ENCODE measurements around the gene SEMA6C.

Gene SEMA6C

DNA sequence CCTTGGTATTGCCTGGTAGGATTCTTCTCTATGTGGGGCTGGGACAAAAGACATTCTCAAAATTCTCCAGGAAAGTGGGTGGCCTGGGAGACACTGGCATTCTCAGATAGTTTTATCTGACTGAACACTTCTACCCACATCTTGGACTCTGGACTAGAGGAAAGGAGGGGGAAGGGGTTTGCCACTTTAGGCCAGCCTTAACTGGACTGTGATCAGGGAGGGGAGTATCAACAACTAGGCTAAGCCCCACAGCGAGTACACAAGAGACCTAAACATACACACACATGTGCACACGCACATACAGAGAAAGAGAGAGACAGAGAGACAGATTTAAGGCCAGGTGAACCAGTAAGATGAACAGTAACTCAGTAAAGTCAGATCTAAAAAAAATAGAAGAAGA, 1.2 kb upstream of the SEMA6C start:
- no peaks in the 10 kb centered on the region for H3K36me3 ChIP-seq (ENCODE audit: insufficient read depth, low read length)
- H3K4me3 ChIP-seq (ENCODE audit: low read depth in 1 of 2, low read length in 2 of 2) = peak overlapping the region in 1 of 2 experiments; percentile 86; a peak in 2 of 4 replicates
- DNase-seq (no peak), ATAC-seq (ENCODE audit: insufficient read depth, low read depth) (no peak)
- H3K4me2 ChIP-seq (ENCODE audit: insufficient read depth, low read length) = peak overlapping the region; percentile 87
- H3K27me3 ChIP-seq (ENCODE audit: insufficient read depth, low read length, poor library complexity) = no peaks in the 10 kb centered on the region
- TF ChIP-seq, protein P1, sequence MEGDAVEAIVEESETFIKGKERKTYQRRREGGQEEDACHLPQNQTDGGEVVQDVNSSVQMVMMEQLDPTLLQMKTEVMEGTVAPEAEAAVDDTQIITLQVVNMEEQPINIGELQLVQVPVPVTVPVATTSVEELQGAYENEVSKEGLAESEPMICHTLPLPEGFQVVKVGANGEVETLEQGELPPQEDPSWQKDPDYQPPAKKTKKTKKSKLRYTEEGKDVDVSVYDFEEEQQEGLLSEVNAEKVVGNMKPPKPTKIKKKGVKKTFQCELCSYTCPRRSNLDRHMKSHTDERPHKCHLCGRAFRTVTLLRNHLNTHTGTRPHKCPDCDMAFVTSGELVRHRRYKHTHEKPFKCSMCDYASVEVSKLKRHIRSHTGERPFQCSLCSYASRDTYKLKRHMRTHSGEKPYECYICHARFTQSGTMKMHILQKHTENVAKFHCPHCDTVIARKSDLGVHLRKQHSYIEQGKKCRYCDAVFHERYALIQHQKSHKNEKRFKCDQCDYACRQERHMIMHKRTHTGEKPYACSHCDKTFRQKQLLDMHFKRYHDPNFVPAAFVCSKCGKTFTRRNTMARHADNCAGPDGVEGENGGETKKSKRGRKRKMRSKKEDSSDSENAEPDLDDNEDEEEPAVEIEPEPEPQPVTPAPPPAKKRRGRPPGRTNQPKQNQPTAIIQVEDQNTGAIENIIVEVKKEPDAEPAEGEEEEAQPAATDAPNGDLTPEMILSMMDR (IDR thresholded peaks at IDR 0.05; ENCODE audit: borderline replicate concordance, extremely low read depth, low read length, poor library complexity, severe bottlenecking) = no peak
- peak overlapping the region; percentile 57 for H3K9ac ChIP-seq (ENCODE audit: low read depth, low read length)
- no peaks in the 10 kb centered on the region for H4K20me1 ChIP-seq (ENCODE audit: insufficient read depth, low read length)
- no peaks in the 10 kb centered on the region for H3K9me3 ChIP-seq (ENCODE audit: insufficient read depth, low read length, severe bottlenecking)
- H3K79me2 ChIP-seq (ENCODE audit: insufficient read depth, low read length) = no peaks in the 10 kb centered on the region; the same call in 1 of the 2 replicates
- H3K27ac ChIP-seq (ENCODE audit: low read length) = no peak overlapping the region
- peak overlapping the region; percentile 77; the same call in 1 of the 2 replicates for H2AFZ ChIP-seq (ENCODE audit: low read depth, low read length)
- H3K4me1 ChIP-seq (ENCODE audit: insufficient read depth, low read length) = peaks cover 20% of the 10 kb centered on the region

DNA sequence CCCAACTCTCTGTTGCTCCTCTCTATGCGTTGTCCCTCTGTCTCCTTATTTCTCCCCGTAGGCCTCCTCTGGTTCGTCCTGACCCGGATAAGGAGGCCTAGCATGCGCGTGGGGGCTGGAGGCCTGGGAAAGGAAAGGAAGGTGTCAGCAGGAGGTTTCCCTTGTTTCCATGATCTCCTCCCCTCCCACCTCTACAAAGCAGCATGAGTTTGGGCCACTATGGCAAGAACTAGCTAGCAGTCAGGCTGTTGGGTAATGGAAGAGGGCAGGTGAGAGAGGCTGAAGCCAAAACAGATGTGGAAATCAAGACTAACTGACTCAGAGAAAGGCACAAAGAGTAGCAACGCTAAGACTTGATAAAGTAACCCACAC, 687 bp upstream of the SEMA6C start:
- Histone ChIP-seq H3K9me3 (ENCODE audit: insufficient read depth, low read length, severe bottlenecking) (no peaks in the 10 kb centered on the region), H3K4me1 (ENCODE audit: insufficient read depth, low read length) (peaks cover 20% of the 10 kb centered on the region), H3K27me3 (ENCODE audit: insufficient read depth, low read length, poor library complexity) (no peaks in the 10 kb centered on the region), H3K9ac (ENCODE audit: low read depth, low read length) (peak overlapping the region; percentile 57), H3K27ac (ENCODE audit: low read length) (peak overlapping the region; percentile 78), H4K20me1 (ENCODE audit: insufficient read depth, low read length) (no peaks in the 10 kb centered on the region), H2AFZ (ENCODE audit: low read depth, low read length) (peak overlapping the region; percentile 77), H3K4me3 (ENCODE audit: low read depth in 1 of 2, low read length in 2 of 2) (peak overlapping the region; percentile 52 to 86; a peak in 3 of 4 replicates), H3K79me2 (ENCODE audit: insufficient read depth, low read length) (no peaks in the 10 kb centered on the region; the same call in 1 of the 2 replicates), H3K4me2 (ENCODE audit: insufficient read depth, low read length) (peak overlapping the region; percentile 87), H3K36me3 (ENCODE audit: insufficient read depth, low read length) (no peaks in the 10 kb centered on the region)
- ATAC-seq (ENCODE audit: insufficient read depth, low read depth) (no peak), DNase-seq (no peak)
- TF ChIP-seq, protein P1 (IDR thresholded peaks at IDR 0.05; ENCODE audit: borderline replicate concordance, extremely low read depth, low read length, poor library complexity, severe bottlenecking) = no peak
- no peak for TF ChIP-seq EZH2 (IDR thresholded peaks at IDR 0.05; ENCODE audit: borderline replicate concordance, low read depth, low read length, severe bottlenecking)

DNA sequence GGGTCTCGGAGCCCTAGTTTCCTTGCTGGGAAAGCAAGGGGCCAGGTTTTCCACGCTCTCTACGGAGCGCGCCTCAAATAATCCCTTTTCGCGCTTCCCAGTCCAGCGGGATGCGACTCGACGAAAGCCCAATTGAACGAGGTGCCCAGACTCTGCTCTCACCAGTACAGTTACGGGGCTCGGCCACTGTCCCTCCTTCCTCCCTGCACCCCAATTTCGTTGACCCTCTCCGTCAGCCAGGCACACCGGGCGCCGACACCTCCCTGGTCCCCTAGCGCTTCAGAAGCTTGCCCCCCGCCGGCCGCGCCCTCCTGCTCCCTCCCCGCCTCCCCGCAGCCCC, 389 bp downstream of the SEMA6C start:
- no peaks in the 10 kb centered on the region for H3K36me3 ChIP-seq (ENCODE audit: insufficient read depth, low read length)
- TF ChIP-seq, protein P1 (IDR thresholded peaks at IDR 0.05; ENCODE audit: borderline replicate concordance, extremely low read depth, low read length, poor library complexity, severe bottlenecking) = no peak
- TF ChIP-seq EZH2 (IDR thresholded peaks at IDR 0.05; ENCODE audit: borderline replicate concordance, low read depth, low read length, severe bottlenecking) = no peak
- H3K9ac ChIP-seq (ENCODE audit: low read depth, low read length) = peak overlapping the region; percentile 57
- no peaks in the 10 kb centered on the region; the same call in 1 of the 2 replicates for H3K79me2 ChIP-seq (ENCODE audit: insufficient read depth, low read length)
- peak overlapping the region; percentile 87 for H3K4me2 ChIP-seq (ENCODE audit: insufficient read depth, low read length)
- peak overlapping the region; percentile 52 to 86 for H3K4me3 ChIP-seq (ENCODE audit: low read depth in 1 of 2, low read length in 2 of 2)
- ATAC-seq (ENCODE audit: insufficient read depth, low read depth) (no peak), DNase-seq (no peak)
- no peaks in the 10 kb centered on the region for H3K27me3 ChIP-seq (ENCODE audit: insufficient read depth, low read length, poor library complexity)
- peak overlapping the region; percentile 77 for H2AFZ ChIP-seq (ENCODE audit: low read depth, low read length)
- peak overlapping the region; percentile 49; the same call in 1 of the 2 replicates for H3K27ac ChIP-seq (ENCODE audit: low read length)
- H4K20me1 ChIP-seq (ENCODE audit: insufficient read depth, low read length) = no peaks in the 10 kb centered on the region
- peaks cover 20% of the 10 kb centered on the region for H3K4me1 ChIP-seq (ENCODE audit: insufficient read depth, low read length)
- H3K9me3 ChIP-seq (ENCODE audit: insufficient read depth, low read length, severe bottlenecking) = no peaks in the 10 kb centered on the region

Data from DND-41 (cell line).